Thoracic aorta (tissue), 2 donors: ENCODE data around the gene SMYD4. TPM values are rescaled to one million over a fixed set of nuclear protein-coding genes. Genes with fewer than 3 reads are reported as not detected.
"Not testable (repeated sequence)": the region's sequence is repeated elsewhere in the genome, so short reads cannot be mapped to it uniquely, and the experiment has no call there.

Experiments used
- ATAC-seq: fragments of 150-250 bp; one replicate; pipeline ENCODE4 v1.8.0; 2017; ENCODE audit warnings: low read depth; ENCODE audit not compliant: insufficient number of reproducible peaks, low FRiP score
- DNase-seq: peaks from one replicate; pipeline ENCODE4 v3.0.0-alpha.2; 2020; ENCODE audit warnings: low spot score
- H3K27ac ChIP-seq, 2 donors: fragments of 200-600 bp; sonication (generic); 1 replicate in 1 of 2; 2 replicates in 1 of 2; pipeline ENCODE4 v1.5.1; 2016; ENCODE audit warnings: mild to moderate bottlenecking in 2 of 2, moderate library complexity in 2 of 2
- H3K27me3 ChIP-seq: fragments of 200-600 bp; sonication (generic); replicated peaks from 2 replicates; pipeline ENCODE4 v1.6.0; 2016; ENCODE audit warnings: mild to moderate bottlenecking; ENCODE audit not compliant: insufficient read depth
- H3K36me3 ChIP-seq: fragments of 200-600 bp; sonication (generic); one replicate; pipeline ENCODE4 v1.5.1; 2016
- H3K4me1 ChIP-seq, 2 donors: fragments of 200-600 bp; sonication (generic); 1 replicate in 1 of 2; 2 replicates in 1 of 2; pipeline versions ENCODE4 v1.5.1 to v1.6.0; 2016; ENCODE audit warnings: low read depth in 2 of 2, mild to moderate bottlenecking in 1 of 2; ENCODE audit not compliant: control insufficient read depth in 1 of 2
- H3K4me3 ChIP-seq: fragments of 200-600 bp; sonication (generic); 2 replicates; pipeline ENCODE4 v1.5.1; 2016; ENCODE audit warnings: mild to moderate bottlenecking
- H3K9me3 ChIP-seq: fragments of 200-600 bp; sonication (generic); 2 replicates; pipeline ENCODE4 v1.5.1; 2016
- total RNA-seq, 2 donors: library from RNA; depleted of rRNA; stranded (reverse); fragments of >200 nt; gene quantifications; one replicate each; pipeline versions ENCODE4 v1.1.0 to v1.2.3, GENCODE V29; 2016
- TF ChIP-seq, protein P1 (sequence below): fragments of 200-600 bp; sonication (generic); IDR thresholded peaks from one replicate; pipeline ENCODE4 v1.5.1; 2019; ENCODE audit warnings: antibody characterized with exemption

Gene SMYD4
- total RNA-seq, 2 donors from 2014 or later = 12.6 to 13.3 TPM

DNA sequence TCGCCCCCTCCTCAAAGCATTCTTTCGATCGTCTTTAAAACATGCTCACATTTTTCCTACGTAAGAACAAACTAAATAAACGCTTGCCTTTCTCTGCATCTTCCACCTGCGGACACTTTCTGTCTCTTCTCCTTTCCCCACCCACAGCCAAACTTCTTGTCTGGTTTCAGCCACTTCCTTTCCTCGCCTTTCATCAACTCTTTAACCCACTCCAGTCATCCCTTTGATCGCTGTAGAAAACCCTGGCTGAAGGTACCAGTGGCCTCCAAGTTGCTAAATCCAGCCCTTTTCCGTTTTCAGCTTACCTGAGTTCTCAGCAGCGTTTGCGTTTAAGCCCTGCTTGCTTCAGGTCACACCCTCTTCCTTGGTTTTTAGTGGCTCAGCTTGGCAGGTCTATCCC is 586 bp upstream of the SMYD4 start:
- TF ChIP-seq, protein P1, sequence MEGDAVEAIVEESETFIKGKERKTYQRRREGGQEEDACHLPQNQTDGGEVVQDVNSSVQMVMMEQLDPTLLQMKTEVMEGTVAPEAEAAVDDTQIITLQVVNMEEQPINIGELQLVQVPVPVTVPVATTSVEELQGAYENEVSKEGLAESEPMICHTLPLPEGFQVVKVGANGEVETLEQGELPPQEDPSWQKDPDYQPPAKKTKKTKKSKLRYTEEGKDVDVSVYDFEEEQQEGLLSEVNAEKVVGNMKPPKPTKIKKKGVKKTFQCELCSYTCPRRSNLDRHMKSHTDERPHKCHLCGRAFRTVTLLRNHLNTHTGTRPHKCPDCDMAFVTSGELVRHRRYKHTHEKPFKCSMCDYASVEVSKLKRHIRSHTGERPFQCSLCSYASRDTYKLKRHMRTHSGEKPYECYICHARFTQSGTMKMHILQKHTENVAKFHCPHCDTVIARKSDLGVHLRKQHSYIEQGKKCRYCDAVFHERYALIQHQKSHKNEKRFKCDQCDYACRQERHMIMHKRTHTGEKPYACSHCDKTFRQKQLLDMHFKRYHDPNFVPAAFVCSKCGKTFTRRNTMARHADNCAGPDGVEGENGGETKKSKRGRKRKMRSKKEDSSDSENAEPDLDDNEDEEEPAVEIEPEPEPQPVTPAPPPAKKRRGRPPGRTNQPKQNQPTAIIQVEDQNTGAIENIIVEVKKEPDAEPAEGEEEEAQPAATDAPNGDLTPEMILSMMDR = no peak
- ATAC-seq (no peak), DNase-seq (no peak)
- no peaks in the 10 kb centered on the region for H3K9me3 ChIP-seq
- peak overlapping the region; percentile 43 to 71 for H3K27ac ChIP-seq
- peak overlapping the region; percentile 77 for H3K4me3 ChIP-seq
- H3K4me1 ChIP-seq = peaks cover 9 to 17% of the 10 kb centered on the region in 2 donors
- peaks cover 5% of the 10 kb centered on the region for H3K36me3 ChIP-seq
- no peaks in the 10 kb centered on the region for H3K27me3 ChIP-seq

DNA sequence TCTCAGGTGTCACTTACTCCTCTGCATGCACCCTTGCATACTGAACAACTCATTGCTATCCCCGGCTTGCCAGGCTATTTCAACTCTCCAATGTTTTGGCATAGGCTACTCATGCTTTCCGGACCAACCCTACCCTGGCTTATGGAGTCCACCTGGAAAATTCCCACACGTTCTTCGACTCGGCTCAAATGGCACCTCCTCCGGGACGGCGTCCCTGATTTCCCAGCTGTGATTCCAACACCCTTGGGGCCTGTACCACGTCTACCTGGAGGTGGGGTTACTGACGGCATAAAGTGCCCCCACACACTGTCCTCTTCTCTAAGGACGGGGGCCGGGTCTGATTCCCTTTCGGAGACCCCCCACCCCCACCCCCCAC is 498 bp downstream of the SMYD4 start:
- ATAC-seq (peak; percentile 30), DNase-seq (no peak)
- Histone ChIP-seq H3K27ac (peak overlapping the region; percentile 43 to 71), H3K36me3 (peaks cover 5% of the 10 kb centered on the region), H3K9me3 (no peaks in the 10 kb centered on the region), H3K4me3 (peak overlapping the region; percentile 77), H3K27me3 (no peaks in the 10 kb centered on the region), H3K4me1 (peaks cover 9 to 17% of the 10 kb centered on the region in 2 donors)
- TF ChIP-seq, protein P1 = no peak

GRCh38 chr17:1820528-1821252 is 9.0 kb downstream of the SMYD4 start:
- Histone ChIP-seq H3K27me3 (no peaks in the 10 kb centered on the region), H3K27ac (no peak overlapping the region), H3K36me3 (no peaks in the 10 kb centered on the region), H3K4me1 (no peaks in the 10 kb centered on the region), H3K9me3 (no peaks in the 10 kb centered on the region), H3K4me3 (no peak overlapping the region)
- DNase-seq (no peak), ATAC-seq (no peak)
- TF ChIP-seq, protein P1 = no peak

DNA sequence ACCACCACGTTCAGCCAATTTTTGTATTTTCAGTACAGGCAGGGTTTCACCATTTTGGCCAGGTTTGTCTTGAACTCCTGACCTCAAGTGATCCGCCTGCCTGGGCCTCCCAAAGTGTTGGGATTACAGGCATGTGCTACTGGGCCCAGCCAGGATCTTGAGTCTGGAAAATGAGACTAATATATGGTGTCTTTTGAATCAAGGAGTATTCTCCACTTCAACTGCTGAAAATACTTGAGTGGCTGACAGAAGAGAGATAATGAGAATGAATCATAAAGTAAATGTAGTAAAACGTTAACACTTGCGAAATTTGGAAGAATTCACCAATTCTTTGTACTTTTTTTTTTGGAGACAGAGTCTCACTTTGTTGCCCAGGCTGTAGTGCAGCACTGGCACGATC is 16.6 kb downstream of the SMYD4 start:
- Histone ChIP-seq H3K4me3 (no peak overlapping the region), H3K27ac (no peak overlapping the region), H3K4me1 (no peaks in the 10 kb centered on the region), H3K36me3 (peaks cover 10% of the 10 kb centered on the region), H3K27me3 (no peaks in the 10 kb centered on the region), H3K9me3 (no peaks in the 10 kb centered on the region)
- TF ChIP-seq, protein P1 = no peak
- ATAC-seq (no peak), DNase-seq (no peak)

GRCh38 chr17:1810450-1811103 is 19.1 kb downstream of the SMYD4 start:
- ATAC-seq (no peak), DNase-seq (no peak)
- Histone ChIP-seq H3K4me3 (no peak overlapping the region), H3K36me3 (peaks cover 10% of the 10 kb centered on the region), H3K4me1 (no peaks in the 10 kb centered on the region), H3K27ac (no peak overlapping the region), H3K27me3 (no peaks in the 10 kb centered on the region), H3K9me3 (no peaks in the 10 kb centered on the region)
- TF ChIP-seq, protein P1 = no peak

DNA sequence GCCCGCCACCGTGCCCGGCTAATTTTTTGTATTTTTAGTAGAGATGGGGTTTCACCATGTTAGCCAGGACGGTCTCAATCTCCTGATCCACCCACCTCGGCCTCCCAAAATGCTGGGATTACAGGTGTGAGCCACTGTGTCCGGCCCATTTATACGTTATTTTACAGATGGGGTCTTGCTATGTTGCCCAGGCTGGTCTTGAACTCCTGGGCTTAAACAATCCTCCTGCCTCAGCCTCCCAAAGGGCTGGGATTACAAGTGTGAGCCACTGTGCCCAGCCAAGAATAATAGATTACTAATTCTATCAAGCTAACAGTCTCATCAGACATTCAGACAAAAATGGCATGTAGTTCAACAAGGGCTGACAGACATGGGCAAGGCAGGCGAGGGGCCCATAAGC is 19.9 kb downstream of the SMYD4 start:
- H3K36me3 ChIP-seq = peaks cover 10% of the 10 kb centered on the region
- not testable (repeated sequence) for ATAC-seq, H3K27ac ChIP-seq, H3K4me3 ChIP-seq, H3K9me3 ChIP-seq, DNase-seq, H3K4me1 ChIP-seq, H3K27me3 ChIP-seq
